Stimulated activated CD8-positive, alpha-beta memory T cell treated with anti-CD3 and anti-CD28 coated beads, Interleukin-12 subunit alpha, Interleukin-12 subunit beta, amount 100 ng/mL, for 24 hours (primary cell): Measurements from ENCODE around the gene FASTKD3.
A peak's percentile ranks its signal among the peaks of the same experiment; 100 is the strongest.
"Not testable (repeated sequence)": the region's sequence is repeated elsewhere in the genome, so short reads cannot be mapped to it uniquely, and the experiment has no call there.

Experiments
- DNase-seq: peaks from one replicate; pipeline ENCODE4 v3.0.0-alpha.2; 2020; ENCODE audit errors: extremely low read depth

The FASTKD3 gene

GRCh38 chr5:7868773-7869473, at the start of gene FASTKD3, which contains the start of gene MTRR:
TSS of gene FASTKD3 (minus strand) at chr5:7869031. CDS start at chr5:7868083, 948 bp downstream.
TSS of gene MTRR (plus strand) at chr5:7869148. CDS start at chr5:7870795, 1,647 bp downstream.
- peak; percentile 83 for DNase-seq

GRCh38 chr5:7917130-7918123, 48.6 kb upstream of the FASTKD3 start:
- DNase-seq = no peak

- no peak for DNase-seq
Observed at GRCh38 chr5:7916171-7916804, 47.5 kb upstream of the FASTKD3 start.

GRCh38 chr5:7911429-7911771, 42.6 kb upstream of the FASTKD3 start:
- DNase-seq = not testable (repeated sequence)

GRCh38 chr5:7910738-7911428, 42.1 kb upstream of the FASTKD3 start:
- DNase-seq = no peak

GRCh38 chr5:7908317-7908716, 39.5 kb upstream of the FASTKD3 start:
- no peak for DNase-seq

- no peak for DNase-seq
Observed at GRCh38 chr5:7907612-7908011, 38.8 kb upstream of the FASTKD3 start.

- no peak for DNase-seq
Observed at GRCh38 chr5:7904170-7904569, 35.3 kb upstream of the FASTKD3 start.

GRCh38 chr5:7902666-7903625, 34.1 kb upstream of the FASTKD3 start:
- no peak for DNase-seq

- no peak for DNase-seq
Observed at GRCh38 chr5:7902201-7902600, 33.4 kb upstream of the FASTKD3 start.

- no peak for DNase-seq
Observed at GRCh38 chr5:7897014-7897600, 28.3 kb upstream of the FASTKD3 start.

- DNase-seq = no peak
Observed at GRCh38 chr5:7894860-7895259, 26.0 kb upstream of the FASTKD3 start.

- DNase-seq = no peak
Observed at GRCh38 chr5:7894439-7894838, 25.6 kb upstream of the FASTKD3 start.

GRCh38 chr5:7888901-7889300, 20.1 kb upstream of the FASTKD3 start:
- DNase-seq = no peak

- no peak for DNase-seq
Observed at GRCh38 chr5:7886849-7887475, 18.1 kb upstream of the FASTKD3 start.

GRCh38 chr5:7884491-7885267, 15.8 kb upstream of the FASTKD3 start:
- DNase-seq = no peak

- no peak for DNase-seq
Observed at GRCh38 chr5:7882926-7883325, 14.1 kb upstream of the FASTKD3 start.

GRCh38 chr5:7881816-7882215, 13.0 kb upstream of the FASTKD3 start:
- DNase-seq = no peak

GRCh38 chr5:7881091-7881490, 12.3 kb upstream of the FASTKD3 start:
- DNase-seq = no peak
